ENCODE measurements around the gene SIPA1L2. TPM values are rescaled to one million over a fixed set of nuclear protein-coding genes. Genes with fewer than 3 reads are reported as not detected.

Gene SIPA1L2
- total and polyA plus RNA-seq, 10 of the 15 experiments (the other 5 are each of a cell fraction or from before 2014, with no cell fraction given) = 0.01 to 0.18 TPM; not detected in 8

GRCh38 chr1:232635279-232635678 is 5.3 kb upstream of the SIPA1L2 start:
- intact Hi-C loops (cut with micrococcal nuclease; ENCODE audit: unreplicated experiment) = loop anchor here (1.0 to 10.0 kb wide), 3 partner anchors 320 to 606 kb away; partner anchors contain the start of gene NTPCR
- ChIA-PET SMC1A (ENCODE audit: uncharacterized antibody, unreplicated experiment) (no interaction called here), POLR2A (no interaction called here), CTCF (interaction anchor here (0.6 to 1.4 kb wide), 4 partner anchors 11 to 605 kb away, joined by 3 to 6 read pairs (median 4); no protein-coding TSS in a partner anchor), RAD21 (ENCODE audit: unreplicated experiment) (interaction anchor here (0.6 kb wide), 1 partner anchor 223 kb away, joined by 3 read pairs; no protein-coding TSS in a partner anchor)
- ATAC-seq = no peak
- Histone ChIP-seq H3K27ac (ENCODE audit: control insufficient read depth, insufficient read depth) (no peak overlapping the region), H3K4me1 (ENCODE audit: control insufficient read depth, insufficient read depth, low read length) (no peaks in the 10 kb centered on the region), H3K9me3 (replicated peaks; ENCODE audit: control insufficient read depth, insufficient read depth, low read length) (no peaks in the 10 kb centered on the region), H3K9ac (ENCODE audit: control insufficient read depth, insufficient read depth, low read length) (no peak overlapping the region), H3K79me2 (ENCODE audit: control insufficient read depth, insufficient read depth, low read length) (no peaks in the 10 kb centered on the region), H4K20me1 (ENCODE audit: control insufficient read depth, insufficient read depth) (no peaks in the 10 kb centered on the region), H3K4me2 (ENCODE audit: control insufficient read depth, insufficient read depth) (no peak overlapping the region), H3K36me3 (ENCODE audit: control insufficient read depth in 2 of 2, insufficient read depth in 2 of 2, low read length in 1 of 2) (no peaks in the 10 kb centered on the region), H2AFZ (ENCODE audit: control insufficient read depth, low read depth, low read length) (no peak overlapping the region), H3K27me3 (replicated peaks in 1 of 2; ENCODE audit: control insufficient read depth in 2 of 2, insufficient read depth in 2 of 2, low read length in 1 of 2) (peaks cover 0 to 4% of the 10 kb centered on the region in 2 experiments; a peak in 1 of 4 replicates), H3K4me3 (no peak overlapping the region)
- BruUV-seq (replicated peaks) = no TSS peak
- DNase-seq (ENCODE audit: low read depth, low spot score) = no peak
- TF ChIP-seq FOXM1 (IDR thresholded peaks at IDR 0.05; ENCODE audit: low read depth, low read length) (no peak), POLR2AphosphoS2 (IDR thresholded peaks at IDR 0.05; ENCODE audit: low read depth, low read length) (no peak), CBFB (IDR thresholded peaks at IDR 0.05; ENCODE audit: low read depth) (no peak), RFX5 (IDR thresholded peaks at IDR 0.05; ENCODE audit: low read depth, low read length) (no peak), SUPT20H (IDR thresholded peaks at IDR 0.05; ENCODE audit: borderline replicate concordance, control insufficient read depth, low read depth, low read length) (no peak), IRF4 (IDR thresholded peaks at IDR 0.05; ENCODE audit: low read depth, low read length) (no peak), PBX3 (IDR thresholded peaks at IDR 0.05; ENCODE audit: insufficient replicate concordance, low read depth, low read length) (no peak), MLLT1 (IDR thresholded peaks at IDR 0.05) (no peak), MEF2A (IDR thresholded peaks at IDR 0.05; ENCODE audit: insufficient read depth, low read depth, low read length) (no peak), RAD51 (IDR thresholded peaks at IDR 0.05) (no peak), MYB (IDR thresholded peaks at IDR 0.05; ENCODE audit: borderline replicate concordance, low read depth, low read length) (no peak), CREM (IDR thresholded peaks at IDR 0.05; ENCODE audit: low read depth) (no peak), PAX5 (IDR thresholded peaks at IDR 0.05; ENCODE audit: borderline replicate concordance, low read depth, low read length) (no peak), ZNF24 (IDR thresholded peaks at IDR 0.05) (no peak)
- no peak for FAIRE-seq
- in situ Hi-C loops (cut with MboI) = loop anchor here (10.0 kb wide), 1 partner anchor 390 kb away; no protein-coding TSS in a partner anchor

Data from GM12878 (cell line).